Common myeloid progenitor, CD34-positive (primary cell): ENCODE results near the gene GALNT2.

Experiments
- CTCF ChIA-PET: fragments of 350-600 bp; sonication (Branson Sonifier 250); formaldehyde crosslinking; loops from one replicate; lab custom pipeline; 2021; ENCODE audit warnings: antibody characterized with exemption; lab: Charles Lee
- POLR2A ChIA-PET: fragments of 350-600 bp; sonication (Branson Sonifier 250); formaldehyde crosslinking; loops from one replicate; lab custom pipeline; 2021; ENCODE audit warnings: antibody characterized with exemption; lab: Charles Lee
- DNase-seq, 3 donors: peaks; one replicate each; pipeline versions ENCODE4 v3.0.0 to v3.0.0-alpha.2; 2013
- H3K27ac ChIP-seq, 2 experiments: 1 replicate in 1 of 2; 2 replicates in 1 of 2; pipeline ENCODE4 v1.7.0; 2013; ENCODE audit warnings: inconsistent platforms in 2 of 2, low read length in 2 of 2, mild to moderate bottlenecking in 2 of 2, low read depth in 1 of 2, moderate library complexity in 1 of 2; ENCODE audit not compliant: severe bottlenecking in 2 of 2, insufficient read depth in 1 of 2, poor library complexity in 1 of 2
- H3K27me3 ChIP-seq, 5 experiments: replicated peaks in 2 of 5; 1 replicate in 3 of 5; 2 replicates in 2 of 5; pipeline versions ENCODE4 v1.6.1 to v1.7.0; 2013; ENCODE audit warnings: low read length in 4 of 5, mild to moderate bottlenecking in 2 of 5, moderate library complexity in 2 of 5, inconsistent platforms in 1 of 5; ENCODE audit not compliant: insufficient read depth in 5 of 5, control insufficient read depth in 4 of 5
- H3K36me3 ChIP-seq, 4 experiments: 1 replicate in 2 of 4; 2 replicates in 2 of 4; pipeline versions ENCODE4 v1.6.1 to v1.7.0; 2013; ENCODE audit warnings: low read length in 3 of 4, control low read depth in 1 of 4, mild to moderate bottlenecking in 1 of 4; ENCODE audit not compliant: control insufficient read depth in 4 of 4, insufficient read depth in 4 of 4
- H3K4me1 ChIP-seq, 4 experiments: 1 replicate in 3 of 4; 2 replicates in 1 of 4; pipeline versions ENCODE4 v1.6.1 to v1.7.1; 2013; ENCODE audit warnings: low read length in 3 of 4, mild to moderate bottlenecking in 3 of 4, control low read depth in 1 of 4, inconsistent platforms in 1 of 4, moderate library complexity in 1 of 4; ENCODE audit not compliant: control insufficient read depth in 4 of 4, insufficient read depth in 4 of 4; ENCODE audit errors: control extremely low read depth in 1 of 4
- H3K4me3 ChIP-seq, 7 experiments: 1 replicate in 4 of 7; 2 replicates in 3 of 7; pipeline versions ENCODE4 v1.5.1 to v1.7.0; 2013; ENCODE audit warnings: mild to moderate bottlenecking in 7 of 7, low read length in 6 of 7, moderate library complexity in 6 of 7, inconsistent platforms in 2 of 7, low read depth in 2 of 7, control low read depth in 1 of 7; ENCODE audit not compliant: insufficient read depth in 4 of 7, control insufficient read depth in 1 of 7; ENCODE audit errors: extremely low read depth in 1 of 7
- H3K9me3 ChIP-seq, 5 experiments: 1 replicate in 4 of 5; 2 replicates in 1 of 5; pipeline versions ENCODE4 v1.6.1 to v1.7.1; 2013; ENCODE audit warnings: low read length in 4 of 5, mild to moderate bottlenecking in 2 of 5, inconsistent platforms in 1 of 5, low read depth in 1 of 5, moderate library complexity in 1 of 5; ENCODE audit not compliant: control insufficient read depth in 4 of 5, insufficient read depth in 2 of 5; ENCODE audit errors: control extremely low read depth in 1 of 5
- WGBS: methylation state at CpG from one replicate; pipeline ENCODE4 v1.1.5; 2013; ENCODE audit not compliant: insufficient coverage; 5-methylcytosine and 5-hydroxymethylcytosine counted together

Gene GALNT2

DNA sequence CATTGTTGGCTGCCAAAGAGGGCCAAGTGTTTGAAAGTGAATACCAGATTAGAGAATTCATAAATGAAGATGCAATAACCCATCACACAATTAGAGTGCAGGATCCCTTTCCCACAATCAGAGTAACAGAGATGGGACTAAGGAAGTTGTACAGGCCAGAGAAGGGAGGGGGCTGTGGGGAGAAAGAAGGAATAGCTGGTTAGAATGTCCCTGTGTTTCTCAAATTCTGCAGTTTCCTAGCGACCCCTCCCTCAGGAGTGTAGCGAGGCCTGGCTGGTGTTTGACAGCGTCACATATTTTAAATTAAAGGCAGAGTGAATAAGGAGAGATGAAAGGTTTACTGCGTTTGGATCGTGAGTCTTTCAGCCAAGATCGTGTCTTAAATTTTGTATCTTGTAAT, 58.1 kb downstream of the GALNT2 start:
- 99% methylated on average over 6 of the region's 6 CpGs for WGBS
- Histone ChIP-seq H3K27me3 (no peaks in the 10 kb centered on the region), H3K36me3 (peaks cover 0 to 11% (median 4%) of the 10 kb centered on the region in 4 experiments), H3K9me3 (no peaks in the 10 kb centered on the region), H3K4me3 (no peak overlapping the region), H3K4me1 (peaks cover 12 to 66% (median 56%) of the 10 kb centered on the region in 4 experiments), H3K27ac (no peak overlapping the region)
- ChIA-PET POLR2A (no interaction called here), CTCF (interaction anchor here (1.6 to 2.4 kb wide), 2 partner anchors 9 to 13 kb away, joined by 6 to 7 read pairs; no protein-coding TSS in a partner anchor)
- no peak for DNase-seq

DNA sequence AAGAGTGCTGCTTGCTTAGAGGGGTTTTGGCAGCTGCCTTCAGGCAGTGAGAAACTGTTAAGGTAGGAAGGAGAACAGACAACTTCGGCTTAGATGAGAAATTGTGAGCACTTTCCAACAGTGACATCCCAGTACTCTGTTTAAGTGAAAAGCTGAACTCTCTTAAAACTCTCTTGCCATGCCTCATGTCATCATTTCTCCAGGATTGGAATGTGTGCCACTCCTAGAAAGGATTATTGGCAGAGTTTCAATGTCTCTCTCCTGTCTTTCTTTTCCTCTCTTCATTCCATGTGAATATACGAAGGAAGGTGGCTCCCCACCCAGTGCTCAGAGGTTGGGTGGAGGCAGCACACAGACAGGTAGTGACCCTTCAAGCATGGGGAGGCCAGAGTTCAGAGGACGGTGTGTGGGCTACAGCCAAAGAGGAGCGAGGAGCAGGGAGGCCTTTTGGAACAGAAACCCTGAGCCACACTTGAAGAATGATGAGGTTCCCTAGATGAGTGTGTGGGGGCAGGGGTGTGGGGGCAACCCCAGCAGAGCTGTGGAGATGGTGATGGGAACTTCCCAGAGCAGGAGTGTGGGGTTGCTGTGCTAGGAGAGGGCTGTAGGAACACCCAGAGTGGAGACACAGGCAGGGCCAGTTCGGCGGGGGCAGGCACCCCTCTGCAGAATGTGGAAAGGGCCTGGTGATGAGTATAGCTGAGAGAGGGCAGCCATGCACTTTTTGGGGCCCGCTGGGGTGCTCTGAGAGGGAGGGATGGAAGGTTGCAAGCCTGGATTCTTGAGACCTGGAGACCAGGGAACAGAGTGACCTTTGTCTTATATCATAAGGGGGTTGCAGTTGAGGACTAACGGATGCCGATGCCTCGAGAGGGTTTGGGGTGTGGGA, 58.8 kb downstream of the GALNT2 start:
- Histone ChIP-seq H3K4me3 (no peak overlapping the region), H3K27me3 (no peaks in the 10 kb centered on the region), H3K27ac (peak overlapping the region in 1 of 2 experiments; percentile 65), H3K9me3 (no peaks in the 10 kb centered on the region), H3K36me3 (peaks cover 0 to 9% (median 2%) of the 10 kb centered on the region in 4 experiments), H3K4me1 (peaks cover 12 to 68% (median 55%) of the 10 kb centered on the region in 4 experiments)
- POLR2A ChIA-PET = no interaction called here
- CTCF ChIA-PET = interaction anchor here (1.6 kb wide), 1 partner anchor 14 kb away, joined by 6 read pairs; no protein-coding TSS in a partner anchor
- whole genome bisulfite sequencing = 87% methylated on average over 8 of the region's 10 CpGs
- no peak for DNase-seq

DNA sequence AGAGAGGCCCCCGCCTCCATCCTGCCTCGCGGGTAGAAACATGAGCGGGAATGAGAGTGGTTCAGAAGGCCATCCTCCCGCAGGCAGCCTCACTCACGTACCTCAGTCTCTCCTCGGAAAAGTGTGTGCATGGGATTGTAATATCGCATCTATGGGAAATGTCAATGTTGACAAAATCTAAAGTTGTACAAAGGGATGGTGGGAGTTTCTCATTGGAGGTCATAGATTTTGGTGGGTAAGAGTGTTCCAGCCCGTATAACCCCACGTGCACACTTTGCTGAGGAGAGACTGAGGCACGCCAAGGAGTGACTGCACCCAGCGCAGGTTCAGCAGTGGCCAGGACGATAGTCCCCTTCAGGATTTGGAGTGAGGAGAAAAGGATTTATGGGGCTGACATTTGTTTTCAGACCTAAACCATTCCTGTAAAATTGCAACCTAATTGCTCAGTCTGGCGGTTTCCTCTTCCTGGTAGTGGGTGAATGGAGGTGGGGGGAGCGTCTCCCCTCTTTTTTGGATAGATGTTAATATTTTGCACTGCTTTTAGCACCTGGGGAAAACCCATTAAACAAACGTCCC, 59.6 kb downstream of the GALNT2 start:
- WGBS = 65% methylated on average over 10 of the region's 16 CpGs
- no peak for DNase-seq
- no peaks in the 10 kb centered on the region for H3K27me3 ChIP-seq
- H3K27ac ChIP-seq = peak overlapping the region in 1 of 2 experiments; percentile 65
- no peaks in the 10 kb centered on the region for H3K9me3 ChIP-seq
- H3K4me3 ChIP-seq = peak overlapping the region in 5 of 7 experiments; percentile 8 to 47 (median 40)
- POLR2A ChIA-PET = no interaction called here
- H3K36me3 ChIP-seq = peaks cover 0 to 6% (median 2%) of the 10 kb centered on the region in 4 experiments
- CTCF ChIA-PET = interaction anchor here (1.3 kb wide), 1 partner anchor 10 kb away, joined by 4 read pairs; no protein-coding TSS in a partner anchor
- H3K4me1 ChIP-seq = peaks cover 12 to 68% (median 53%) of the 10 kb centered on the region in 4 experiments

DNA sequence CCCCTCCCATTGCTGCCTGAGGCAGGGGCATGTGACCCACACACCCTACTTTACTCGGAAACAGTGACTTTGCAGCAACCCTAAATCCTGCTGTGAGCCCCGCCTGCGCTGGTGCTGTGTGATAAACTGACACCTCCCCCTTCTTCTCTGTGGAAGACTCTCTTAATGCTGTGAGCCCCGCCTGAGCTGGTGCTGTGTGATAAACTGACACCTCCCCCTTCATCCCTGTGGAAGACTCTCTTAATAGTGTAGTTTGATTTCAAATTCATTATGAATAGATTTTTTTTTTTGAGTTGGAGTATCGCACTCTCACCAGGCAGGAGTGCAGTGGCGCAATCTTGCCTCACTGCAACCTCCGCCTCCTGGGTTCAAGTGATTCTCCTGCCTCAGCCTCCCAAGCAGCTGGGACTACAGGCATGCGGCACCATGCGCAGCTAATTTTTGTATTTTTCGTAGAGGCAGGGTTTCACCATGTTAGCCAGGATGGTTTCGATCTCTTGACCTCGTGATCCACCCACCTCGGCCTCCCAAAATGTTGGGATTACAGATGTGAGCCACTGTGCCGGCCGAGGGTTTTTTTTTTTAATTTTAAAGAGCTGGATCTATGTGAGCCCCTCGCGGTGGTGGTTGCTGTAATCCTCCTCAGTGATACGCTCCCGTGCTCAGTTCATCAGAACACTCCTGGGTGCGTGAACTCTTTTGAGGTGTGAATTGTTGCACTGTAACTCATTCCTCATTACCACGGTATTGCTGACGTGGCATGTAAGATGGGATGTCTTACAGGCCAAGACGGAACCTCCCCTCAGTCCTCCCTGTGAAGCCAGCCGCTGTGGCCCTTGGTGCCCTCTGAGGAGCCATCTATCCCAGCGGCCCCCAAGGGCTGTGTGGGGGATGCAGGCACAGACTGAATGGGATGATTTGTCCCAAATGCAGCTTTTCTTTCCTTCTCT, 60.3 kb downstream of the GALNT2 start:
- CTCF ChIA-PET = interaction anchor here (0.8 to 1.3 kb wide), 3 partner anchors 10 to 34 kb away, joined by 3 to 5 read pairs (median 4); no protein-coding TSS in a partner anchor
- Histone ChIP-seq H3K4me1 (peaks cover 12 to 72% (median 56%) of the 10 kb centered on the region in 4 experiments), H3K36me3 (peaks cover 0 to 6% (median 2%) of the 10 kb centered on the region in 4 experiments), H3K4me3 (peak overlapping the region in 5 of 7 experiments; percentile 8 to 47 (median 40)), H3K27me3 (no peaks in the 10 kb centered on the region), H3K27ac (peak overlapping the region in 1 of 2 experiments; percentile 65), H3K9me3 (no peaks in the 10 kb centered on the region)
- POLR2A ChIA-PET = interaction anchor here (0.6 kb wide), 1 partner anchor 232 kb away, joined by 3 read pairs; no protein-coding TSS in a partner anchor
- DNase-seq = peak; percentile 57 to 87 (median 81)
- WGBS = 82% methylated on average over 19 of the region's 25 CpGs

DNA sequence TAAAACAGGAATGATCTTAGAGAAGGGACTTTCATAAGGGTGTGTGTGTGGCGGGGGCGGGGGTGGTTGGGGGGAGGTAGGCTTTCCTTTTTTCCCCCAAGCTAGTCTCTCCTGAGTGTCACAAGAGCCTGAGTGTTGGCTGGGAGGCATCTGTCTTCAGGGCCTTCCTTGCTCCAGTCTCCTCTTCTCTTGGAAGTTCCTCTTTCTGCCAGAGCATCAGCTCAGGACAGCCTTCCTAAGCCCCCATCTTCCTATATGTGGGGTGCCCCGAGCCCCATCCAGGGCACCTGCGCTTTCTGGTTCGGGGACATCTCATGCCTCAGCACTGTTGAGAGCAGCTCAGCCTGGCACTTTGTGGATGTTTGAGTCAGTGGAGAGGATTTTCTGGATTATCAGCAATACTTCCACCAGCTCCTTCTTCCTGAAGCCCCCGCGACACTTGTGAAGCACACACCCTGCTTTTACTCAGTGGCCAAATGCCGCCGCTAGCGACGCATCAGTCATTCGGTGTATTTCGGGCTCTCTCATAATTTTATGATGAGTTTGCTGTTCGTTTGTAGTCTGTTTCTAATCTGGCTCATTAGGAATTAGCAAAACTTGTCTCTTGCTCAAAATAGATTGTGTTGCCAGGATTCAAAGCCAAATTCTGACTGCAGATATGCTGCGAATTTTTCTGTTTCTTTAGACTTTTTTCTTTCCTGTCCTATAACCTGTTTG, 61.7 kb downstream of the GALNT2 start:
- H3K27ac ChIP-seq = no peak overlapping the region

DNA sequence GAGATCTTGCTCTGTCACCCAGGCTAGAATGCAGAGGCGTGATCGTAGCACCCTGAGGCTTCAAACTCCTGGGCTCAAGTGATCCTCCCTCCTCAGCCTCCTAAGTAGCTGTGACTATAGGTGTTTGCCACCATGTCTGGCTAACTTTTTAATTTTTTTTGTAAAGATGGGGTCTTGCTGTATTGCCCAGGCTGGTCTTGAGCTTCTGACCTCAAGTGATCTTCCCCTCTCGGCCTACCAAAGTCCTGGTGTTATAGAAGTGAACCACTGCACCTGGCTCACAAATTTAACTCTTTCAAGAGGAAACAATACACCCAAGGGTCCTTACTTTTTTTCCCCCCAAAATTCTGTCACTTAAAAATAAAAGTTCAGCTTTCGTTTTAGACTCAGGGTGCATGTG, 62.3 kb downstream of the GALNT2 start:
- Histone ChIP-seq H3K4me1 (peaks cover 9 to 64% (median 50%) of the 10 kb centered on the region in 4 experiments), H3K27me3 (no peaks in the 10 kb centered on the region), H3K27ac (no peak overlapping the region), H3K4me3 (no peak overlapping the region), H3K36me3 (peaks cover 0 to 6% (median 2%) of the 10 kb centered on the region in 4 experiments), H3K9me3 (no peaks in the 10 kb centered on the region)
- 100% methylated on average over 4 of the region's 4 CpGs for WGBS
- ChIA-PET POLR2A (no interaction called here), CTCF (interaction anchor here (1.0 to 1.2 kb wide), 3 partner anchors 11 to 17 kb away, joined by 3 to 4 read pairs (median 4); no protein-coding TSS in a partner anchor)
- no peak for DNase-seq

More for the DNA sequence above, 61.7 kb downstream of the GALNT2 start:
- POLR2A ChIA-PET = no interaction called here
- Histone ChIP-seq H3K27me3 (no peaks in the 10 kb centered on the region), H3K4me1 (peaks cover 12 to 70% (median 56%) of the 10 kb centered on the region in 4 experiments), H3K9me3 (no peaks in the 10 kb centered on the region), H3K4me3 (no peak overlapping the region), H3K36me3 (peaks cover 0 to 6% (median 2%) of the 10 kb centered on the region in 4 experiments)
- CTCF ChIA-PET = interaction anchor here (0.9 to 1.2 kb wide), 3 partner anchors 12 to 46 kb away, joined by 3 to 4 read pairs (median 4); no protein-coding TSS in a partner anchor
- DNase-seq = no peak
- WGBS = 94% methylated on average over 10 of the region's 15 CpGs
